HEK293 (cell line): ENCODE data around the gene ITIH1.

Experiments
- CTCF ChIA-PET: fragments of 350-600 bp; formaldehyde crosslinking; extraction: SDS; loops from one replicate; lab custom pipeline; 2021; ENCODE audit warnings: antibody characterized with exemption; lab: Yijun Ruan, JAX
- POLR2A ChIA-PET: fragments of 300-600 bp; formaldehyde crosslinking; extraction: SDS; loops from one replicate; lab custom pipeline; 2020; ENCODE audit warnings: antibody characterized with exemption, inconsistent platforms; lab: Yijun Ruan, JAX
- H3K27ac ChIP-seq: fragments of 200-500 bp; sonication (Bioruptor generic); 2 replicates; pipeline ENCODE4 v1.5.1; 2014; ENCODE audit warnings: low read depth, low read length, control low read depth, inconsistent platforms; ENCODE audit errors: extremely low read depth
- H3K36me3 ChIP-seq, 2 experiments: fragments of 200-500 bp in 1 of 2; sonication (Bioruptor generic) in 1 of 2; 1 replicate in 1 of 2; 2 replicates in 1 of 2; pipeline ENCODE4 v1.5.1; 2014 to 2017; ENCODE audit warnings: inconsistent platforms in 2 of 2, low read length in 2 of 2; ENCODE audit not compliant: control insufficient read depth in 2 of 2, insufficient read depth in 1 of 2
- H3K4me1 ChIP-seq: fragments of 200-500 bp; sonication (Bioruptor generic); 2 replicates; pipeline ENCODE4 v1.5.1; 2014; ENCODE audit warnings: mild to moderate bottlenecking, low read length, inconsistent platforms; ENCODE audit not compliant: control insufficient read depth, insufficient read depth
- H3K4me3 ChIP-seq: 2 replicates; pipeline ENCODE4 v1.5.1; 2011; ENCODE audit warnings: low read depth, mild to moderate bottlenecking, control low read depth, low read length, moderate library complexity
- H3K9me3 ChIP-seq: fragments of 200-500 bp; sonication (Bioruptor generic); 2 replicates; pipeline ENCODE4 v1.5.1; 2014; ENCODE audit warnings: low read depth, low read length, inconsistent platforms; ENCODE audit not compliant: control insufficient read depth, insufficient read depth
- MZF1 ChIP-seq: fragments of 450-650 bp; formaldehyde crosslinking; IDR thresholded peaks from 2 replicates; pipeline ENCODE4 v1.5.1; 2017; ENCODE audit warnings: missing biosample characterization, missing genetic modification characterization, borderline replicate concordance
- OVOL3 ChIP-seq: fragments of 450-650 bp; formaldehyde crosslinking; IDR thresholded peaks from 2 replicates; pipeline ENCODE4 v1.5.1; 2016; ENCODE audit warnings: missing biosample characterization, missing genetic modification characterization
- RBAK ChIP-seq: fragments of 450-650 bp; formaldehyde crosslinking; IDR thresholded peaks from 2 replicates; pipeline ENCODE4 v1.5.1; 2016; ENCODE audit warnings: missing biosample characterization, missing genetic modification characterization
- SALL2 ChIP-seq: fragments of 450-650 bp; formaldehyde crosslinking; IDR thresholded peaks from 2 replicates; pipeline ENCODE4 v1.5.0; 2017; ENCODE audit warnings: missing biosample characterization, mild to moderate bottlenecking, missing genetic modification characterization, borderline replicate concordance
- ZBTB10 ChIP-seq: fragments of 450-650 bp; formaldehyde crosslinking; IDR thresholded peaks from 2 replicates; pipeline ENCODE4 v1.5.1; 2016; ENCODE audit warnings: missing biosample characterization, missing genetic modification characterization
- ZBTB44 ChIP-seq: fragments of 450-650 bp; IDR thresholded peaks from 2 replicates; pipeline ENCODE4 v1.5.1; 2018; ENCODE audit warnings: missing biosample characterization, mild to moderate bottlenecking, missing genetic modification characterization
- ZBTB7A ChIP-seq: fragments of 450-650 bp; formaldehyde crosslinking; IDR thresholded peaks from 2 replicates; pipeline ENCODE4 v1.5.1; 2016; ENCODE audit warnings: low read depth, missing biosample characterization, missing genetic modification characterization
- ZNF18 ChIP-seq: fragments of 450-650 bp; formaldehyde crosslinking; IDR thresholded peaks from 2 replicates; pipeline ENCODE4 v1.5.1; 2016; ENCODE audit warnings: missing biosample characterization, missing genetic modification characterization
- ZNF221 ChIP-seq: fragments of 450-650 bp; formaldehyde crosslinking; IDR thresholded peaks from 2 replicates; pipeline ENCODE4 v1.5.1; 2017; ENCODE audit warnings: missing biosample characterization, missing genetic modification characterization, borderline replicate concordance
- ZNF248 ChIP-seq: fragments of 450-650 bp; formaldehyde crosslinking; IDR thresholded peaks from 2 replicates; pipeline ENCODE4 v1.5.1; 2017; ENCODE audit warnings: missing biosample characterization, missing genetic modification characterization
- ZNF624 ChIP-seq: fragments of 450-650 bp; formaldehyde crosslinking; IDR thresholded peaks from 2 replicates; pipeline ENCODE4 v1.5.1; 2017; ENCODE audit warnings: missing biosample characterization, missing genetic modification characterization
- ZNF664 ChIP-seq: fragments of 450-650 bp; formaldehyde crosslinking; IDR thresholded peaks from 2 replicates; pipeline ENCODE4 v1.5.1; 2016; ENCODE audit warnings: missing biosample characterization, missing genetic modification characterization
- TF ChIP-seq, protein P1 (sequence below): fragments of 450-650 bp; formaldehyde crosslinking; optimal IDR thresholded peaks from 2 replicates; pipeline ENCODE3; 2016; ENCODE audit warnings: missing biosample characterization, mild to moderate bottlenecking, missing genetic modification characterization

ITIH1 gene

DNA sequence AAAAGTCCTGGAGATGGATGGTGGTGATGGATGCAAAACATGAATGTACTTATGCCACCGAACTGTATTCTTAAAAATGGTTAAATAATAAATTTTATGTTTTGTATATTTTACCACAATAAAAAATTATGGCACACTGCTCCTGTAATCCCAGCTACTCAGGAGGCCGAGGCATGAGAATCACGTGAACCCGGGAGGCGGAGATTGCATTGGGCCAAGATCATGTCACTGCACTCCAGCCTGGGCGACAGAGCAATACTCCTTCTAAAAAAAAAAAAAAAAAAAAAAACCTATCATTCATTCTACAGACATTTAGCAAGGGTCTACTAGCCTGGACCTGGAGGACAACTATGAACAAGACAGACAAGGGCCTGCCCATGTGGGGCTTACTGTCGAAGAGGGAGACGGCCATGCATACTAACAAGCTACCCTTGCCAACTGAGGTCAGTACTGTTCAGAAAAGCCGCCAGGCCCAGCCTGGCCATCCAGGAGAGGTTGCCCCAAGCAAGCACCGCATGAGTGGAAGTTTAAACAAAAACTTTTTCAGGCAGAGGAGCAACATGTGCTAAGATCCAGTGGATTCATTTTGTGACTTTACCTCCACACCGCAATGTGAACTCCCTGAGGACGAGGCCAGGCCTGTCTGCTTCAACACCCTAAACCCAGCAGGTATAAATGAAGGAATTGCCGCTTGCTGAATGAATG, 3.9 kb upstream of the ITIH1 start:
- TF ChIP-seq, protein P1, sequence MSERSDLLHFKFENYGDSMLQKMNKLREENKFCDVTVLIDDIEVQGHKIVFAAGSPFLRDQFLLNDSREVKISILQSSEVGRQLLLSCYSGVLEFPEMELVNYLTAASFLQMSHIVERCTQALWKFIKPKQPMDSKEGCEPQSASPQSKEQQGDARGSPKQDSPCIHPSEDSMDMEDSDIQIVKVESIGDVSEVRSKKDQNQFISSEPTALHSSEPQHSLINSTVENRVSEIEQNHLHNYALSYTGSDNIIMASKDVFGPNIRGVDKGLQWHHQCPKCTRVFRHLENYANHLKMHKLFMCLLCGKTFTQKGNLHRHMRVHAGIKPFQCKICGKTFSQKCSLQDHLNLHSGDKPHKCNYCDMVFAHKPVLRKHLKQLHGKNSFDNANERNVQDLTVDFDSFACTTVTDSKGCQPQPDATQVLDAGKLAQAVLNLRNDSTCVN, result no peak
- TF ChIP-seq SALL2 (tag by site-specific recombination), result no peak
- no peak for TF ChIP-seq ZNF18
- TF ChIP-seq RBAK, result no peak
- TF ChIP-seq ZNF624 (tag by site-specific recombination), result no peak
- TF ChIP-seq ZNF248 (tag by site-specific recombination), result no peak
- H3K27ac ChIP-seq, result no peak overlapping the region
- H3K4me1 ChIP-seq, result peaks cover 3% of the 10 kb centered on the region; the same call in 1 of the 2 replicates
- CTCF ChIA-PET, result no interaction called here
- POLR2A ChIA-PET, result no interaction called here
- no peaks in the 10 kb centered on the region for H3K9me3 ChIP-seq
- no peak overlapping the region for H3K4me3 ChIP-seq
- H3K36me3 ChIP-seq, result peaks cover 0 to under 1% of the 10 kb centered on the region in 2 experiments; a peak in 2 of 3 replicates

DNA sequence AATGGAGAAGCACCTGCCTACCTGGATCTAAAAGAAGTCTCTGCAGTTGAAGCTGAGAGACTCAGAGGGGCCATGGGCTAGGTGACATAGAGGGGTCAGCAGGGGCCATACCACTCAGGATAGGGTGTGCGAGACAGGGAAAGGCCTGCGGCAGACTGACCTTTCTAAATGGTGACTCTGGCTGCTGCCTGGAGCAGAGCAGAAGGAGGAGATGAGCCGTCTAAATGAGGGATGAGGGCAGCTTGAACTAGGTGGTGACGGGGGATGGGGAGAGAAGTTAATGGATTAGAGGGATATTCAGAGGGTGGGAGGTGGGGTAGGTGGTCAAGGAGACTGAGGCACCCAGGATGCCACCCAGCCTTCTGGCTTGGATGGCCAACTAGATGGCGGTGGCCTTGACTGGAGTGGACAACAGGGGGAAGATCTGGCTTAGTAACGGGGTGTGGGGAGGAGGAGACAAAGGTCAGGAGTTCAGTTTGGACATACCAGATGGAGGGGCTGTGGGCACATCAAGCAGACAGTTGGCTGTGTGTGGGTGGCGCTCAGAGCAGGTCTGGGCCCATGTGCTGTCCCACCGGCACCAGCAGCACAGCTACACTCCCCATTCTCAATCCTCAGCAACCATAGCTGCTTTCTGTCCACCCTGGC, 3.2 kb upstream of the ITIH1 start:
- Histone ChIP-seq H3K27ac (no peak overlapping the region), H3K9me3 (no peaks in the 10 kb centered on the region), H3K36me3 (no peaks in the 10 kb centered on the region), H3K4me1 (peaks cover 3% of the 10 kb centered on the region; the same call in 1 of the 2 replicates), H3K4me3 (no peak overlapping the region)
- CTCF ChIA-PET, result interaction anchor here (1.0 kb wide), 1 partner anchor 47 kb away, joined by 3 read pairs; no protein-coding TSS in a partner anchor
- POLR2A ChIA-PET, result no interaction called here
- TF ChIP-seq ZBTB10 (tag by site-specific recombination) (no peak), ZBTB7A (no peak), MZF1 (no peak), ZNF221 (tag by site-specific recombination) (no peak), ZBTB44 (tag by site-specific recombination) (no peak), ZNF664 (tag by site-specific recombination) (no peak), OVOL3 (tag by site-specific recombination) (no peak)
